ENCODE data around the gene RUSF1. TPM values are rescaled to one million over a fixed set of nuclear protein-coding genes. Genes with fewer than 3 reads are reported as not detected.

Gene RUSF1
- total RNA-seq, 1 experiment from 2014 or later = 59.3 TPM

GRCh38 chr16:31529108-31529936 lies 21.1 kb upstream of the RUSF1 start:
- Histone ChIP-seq H3K4me2 (ENCODE audit: low read length) (no peak overlapping the region), H3K9me3 (ENCODE audit: control insufficient read depth in 1 of 2, insufficient read depth in 1 of 2, low read depth in 1 of 2, low read length in 2 of 2) (no peaks in the 10 kb centered on the region), H3K9me2 (ENCODE audit: insufficient read depth) (no peaks in the 10 kb centered on the region), H3K27me3 (ENCODE audit: insufficient read depth, low read length) (no peaks in the 10 kb centered on the region), H4K20me1 (ENCODE audit: insufficient read depth) (no peaks in the 10 kb centered on the region), H2AFZ (ENCODE audit: low read depth, low read length, poor library complexity, severe bottlenecking) (no peak overlapping the region), H3K4me1 (ENCODE audit: control insufficient read depth in 1 of 2, insufficient read depth in 2 of 2, low read length in 2 of 2) (no peaks in the 10 kb centered on the region), H3K27ac (ENCODE audit: low read depth, low read length) (no peak overlapping the region), H3K9ac (ENCODE audit: low read length) (no peak overlapping the region), H3K4me3 (replicated peaks in 1 of 2; ENCODE audit: low read depth in 1 of 2, low read length in 2 of 2) (no peak overlapping the region), H3K36me3 (ENCODE audit: control insufficient read depth in 1 of 2, insufficient read depth in 2 of 2, low read length in 2 of 2) (no peaks in the 10 kb centered on the region), H3K79me2 (ENCODE audit: insufficient read depth, low read length) (no peaks in the 10 kb centered on the region)
- POLR2A ChIA-PET = no interaction called here
- no peak for TF ChIP-seq SRF (IDR thresholded peaks at IDR 0.05; ENCODE audit: low read depth)
- TF ChIP-seq POLR2AphosphoS5 (IDR thresholded peaks at IDR 0.05; ENCODE audit: low read depth, low read length) = no peak
- TF ChIP-seq, protein P1, sequence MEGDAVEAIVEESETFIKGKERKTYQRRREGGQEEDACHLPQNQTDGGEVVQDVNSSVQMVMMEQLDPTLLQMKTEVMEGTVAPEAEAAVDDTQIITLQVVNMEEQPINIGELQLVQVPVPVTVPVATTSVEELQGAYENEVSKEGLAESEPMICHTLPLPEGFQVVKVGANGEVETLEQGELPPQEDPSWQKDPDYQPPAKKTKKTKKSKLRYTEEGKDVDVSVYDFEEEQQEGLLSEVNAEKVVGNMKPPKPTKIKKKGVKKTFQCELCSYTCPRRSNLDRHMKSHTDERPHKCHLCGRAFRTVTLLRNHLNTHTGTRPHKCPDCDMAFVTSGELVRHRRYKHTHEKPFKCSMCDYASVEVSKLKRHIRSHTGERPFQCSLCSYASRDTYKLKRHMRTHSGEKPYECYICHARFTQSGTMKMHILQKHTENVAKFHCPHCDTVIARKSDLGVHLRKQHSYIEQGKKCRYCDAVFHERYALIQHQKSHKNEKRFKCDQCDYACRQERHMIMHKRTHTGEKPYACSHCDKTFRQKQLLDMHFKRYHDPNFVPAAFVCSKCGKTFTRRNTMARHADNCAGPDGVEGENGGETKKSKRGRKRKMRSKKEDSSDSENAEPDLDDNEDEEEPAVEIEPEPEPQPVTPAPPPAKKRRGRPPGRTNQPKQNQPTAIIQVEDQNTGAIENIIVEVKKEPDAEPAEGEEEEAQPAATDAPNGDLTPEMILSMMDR (IDR thresholded peaks at IDR 0.05 in 2 of 3, conservative IDR thresholded peaks at IDR 0.05 in 1 of 3; ENCODE audit: borderline replicate concordance in 1 of 3, insufficient read depth in 1 of 3, low read depth in 2 of 3, low read length in 2 of 3) = no peak
- TF ChIP-seq YY1 (IDR thresholded peaks at IDR 0.05; ENCODE audit: extremely low read depth, insufficient replicate concordance, low read depth, low read length) = no peak
- no peak for TF ChIP-seq JUND (IDR thresholded peaks at IDR 0.05)
- no peak for TF ChIP-seq ZNF274 (IDR thresholded peaks at IDR 0.05; ENCODE audit: low read depth, low read length)
- no peak for DNase-seq (ENCODE audit: low read depth, low spot score)
- no TSS peak for BruUV-seq (replicated peaks)
- CTCF ChIA-PET = no interaction called here
- RAD21 ChIA-PET (ENCODE audit: low non-redundant PET in 1 of 2, low total read pairs in 2 of 2, uncharacterized antibody in 2 of 2, unreplicated experiment in 2 of 2) = no interaction called here
- no peak for ATAC-seq
- intact Hi-C loops (cut with micrococcal nuclease) = no loop called here

All from HCT116 (cell line).